Measurements from ENCODE around the gene S100A13.

- TF ChIP-seq, protein P1, sequence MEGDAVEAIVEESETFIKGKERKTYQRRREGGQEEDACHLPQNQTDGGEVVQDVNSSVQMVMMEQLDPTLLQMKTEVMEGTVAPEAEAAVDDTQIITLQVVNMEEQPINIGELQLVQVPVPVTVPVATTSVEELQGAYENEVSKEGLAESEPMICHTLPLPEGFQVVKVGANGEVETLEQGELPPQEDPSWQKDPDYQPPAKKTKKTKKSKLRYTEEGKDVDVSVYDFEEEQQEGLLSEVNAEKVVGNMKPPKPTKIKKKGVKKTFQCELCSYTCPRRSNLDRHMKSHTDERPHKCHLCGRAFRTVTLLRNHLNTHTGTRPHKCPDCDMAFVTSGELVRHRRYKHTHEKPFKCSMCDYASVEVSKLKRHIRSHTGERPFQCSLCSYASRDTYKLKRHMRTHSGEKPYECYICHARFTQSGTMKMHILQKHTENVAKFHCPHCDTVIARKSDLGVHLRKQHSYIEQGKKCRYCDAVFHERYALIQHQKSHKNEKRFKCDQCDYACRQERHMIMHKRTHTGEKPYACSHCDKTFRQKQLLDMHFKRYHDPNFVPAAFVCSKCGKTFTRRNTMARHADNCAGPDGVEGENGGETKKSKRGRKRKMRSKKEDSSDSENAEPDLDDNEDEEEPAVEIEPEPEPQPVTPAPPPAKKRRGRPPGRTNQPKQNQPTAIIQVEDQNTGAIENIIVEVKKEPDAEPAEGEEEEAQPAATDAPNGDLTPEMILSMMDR (IDR thresholded peaks at IDR 0.05): no peak
- no peak for TF ChIP-seq POLR2A (IDR thresholded peaks at IDR 0.05)
Measured at GRCh38 chr1:153577138-153577537, 50.2 kb downstream of the S100A13 start.

All from thyroid gland (tissue), 4 donors.